K562 (cell line): ENCODE measurements around the gene UFSP2. TPM values are rescaled to one million over a fixed set of nuclear protein-coding genes. Genes with fewer than 3 reads are reported as not detected.

ENCODE experiments used
- ATAC-seq: fragments of 200-7000 bp; cut with Tn5 transposase; 3 replicates; pipeline ENCODE4 v1.9.1; 2020; ENCODE audit warnings: moderate library complexity
- BruUV-seq: library from RNA; stranded (reverse); fragments of 400-500 nt; replicated peaks from 2 replicates; lab custom pipeline; 2021; lab: Mats Ljungman, UMichigan
- CTCF ChIA-PET: fragments of 300-600 bp; formaldehyde crosslinking; extraction: SDS; loops from one replicate; lab custom pipeline; 2021; ENCODE audit warnings: low intra/inter-chr PET ratio; lab: Yijun Ruan, JAX
- POLR2A ChIA-PET: fragments of 300-600, 350-650 bp; sonication (Branson Sonifier 250); formaldehyde crosslinking; extraction: SDS; loops from one replicate; lab custom pipeline; 2021; ENCODE audit warnings: antibody characterized with exemption, inconsistent platforms; lab: Yijun Ruan, JAX
- DNase-seq, 4 experiments: peaks; one replicate each; pipeline versions ENCODE4 v3.0.0 to v3.0.0-alpha.2; 2011 to 2018; ENCODE audit warnings: low spot score in 3 of 4, mixed read lengths in 3 of 4; ENCODE audit errors: extremely low read depth in 1 of 4
- FAIRE-seq: peaks from 2 replicates; lab custom pipeline; 2011; peaks lifted over from hg19 to GRCh38; lab: Jason Lieb, UNC
- H2AFZ ChIP-seq: 2 replicates; pipeline ENCODE4 v1.6.0; 2011; ENCODE audit warnings: low read depth, low read length, control low read depth, inconsistent platforms
- H3K27ac ChIP-seq: fragments of 200-600 bp; 3 replicates; pipeline ENCODE4 v1.8.0; 2011; ENCODE audit warnings: low read depth, mild to moderate bottlenecking, control low read depth, inconsistent platforms, low read length, moderate library complexity, mixed read lengths; ENCODE audit errors: extremely low read depth
- H3K27me3 ChIP-seq, 2 experiments: fragments of 300-600 bp in 1 of 2; 2 replicates in 1 of 2; 3 replicates in 1 of 2; pipeline versions ENCODE4 v1.6.0 to v1.8.0; 2011; ENCODE audit warnings: inconsistent platforms in 2 of 2, low read length in 2 of 2, mild to moderate bottlenecking in 1 of 2, mixed read lengths in 1 of 2, moderate library complexity in 1 of 2; ENCODE audit not compliant: control insufficient read depth in 2 of 2, insufficient read depth in 2 of 2
- H3K36me3 ChIP-seq: fragments of 300-600 bp; 3 replicates; pipeline ENCODE4 v1.8.0; 2011; ENCODE audit warnings: mild to moderate bottlenecking, low read length, inconsistent platforms; ENCODE audit not compliant: control insufficient read depth, insufficient read depth
- H3K4me1 ChIP-seq, 2 experiments: fragments of 200-600 bp in 1 of 2; replicated peaks in 1 of 2; 2 replicates in 1 of 2; 3 replicates in 1 of 2; pipeline versions ENCODE4 v1.5.1 to v1.8.0; 2011; ENCODE audit warnings: inconsistent platforms in 2 of 2, low read length in 2 of 2, mild to moderate bottlenecking in 1 of 2, mixed read lengths in 1 of 2, moderate library complexity in 1 of 2; ENCODE audit not compliant: control insufficient read depth in 2 of 2, insufficient read depth in 2 of 2
- H3K4me2 ChIP-seq: 2 replicates; pipeline ENCODE4 v1.6.1; 2011; ENCODE audit warnings: low read length, control low read depth, inconsistent platforms, mixed read lengths; ENCODE audit not compliant: insufficient read depth
- H3K4me3 ChIP-seq: fragments of 200-600 bp; sonication (generic), shearing (Covaris generic); 2 replicates; pipeline ENCODE4 v1.5.1; 2016; ENCODE audit warnings: control low read depth, inconsistent platforms
- H3K79me2 ChIP-seq: fragments of 200-600 bp; 3 replicates; pipeline ENCODE4 v1.8.0; 2011; ENCODE audit warnings: low read length, inconsistent platforms; ENCODE audit not compliant: control insufficient read depth, insufficient read depth
- H3K9ac ChIP-seq, 2 experiments: 2 replicates each; pipeline versions ENCODE4 v1.6.0 to v1.6.1; 2011; ENCODE audit warnings: low read depth in 2 of 2, low read length in 2 of 2, control low read depth in 1 of 2, inconsistent platforms in 1 of 2, mild to moderate bottlenecking in 1 of 2, mixed read lengths in 1 of 2; ENCODE audit not compliant: insufficient read depth in 1 of 2
- H3K9me1 ChIP-seq: one replicate; pipeline ENCODE4 v1.6.0; 2011; ENCODE audit warnings: inconsistent platforms, mild to moderate bottlenecking, low read length, moderate library complexity; ENCODE audit not compliant: control insufficient read depth, insufficient read depth
- H3K9me3 ChIP-seq: replicated peaks from 2 replicates; pipeline ENCODE4 v1.5.1; 2011; ENCODE audit warnings: low read depth, low read length, inconsistent platforms; ENCODE audit not compliant: control insufficient read depth, insufficient read depth
- H4K20me1 ChIP-seq: replicated peaks from 2 replicates; pipeline ENCODE4 v1.6.1; 2011; ENCODE audit warnings: low read length, inconsistent platforms, mixed read lengths; ENCODE audit not compliant: control insufficient read depth, insufficient read depth
- ASH1L ChIP-seq: fragments of 450-650 bp; IDR thresholded peaks from 2 replicates; pipeline ENCODE4 v1.6.1; 2018; ENCODE audit warnings: borderline replicate concordance, mild to moderate bottlenecking, low read depth; ENCODE audit not compliant: partially characterized antibody
- MECOM ChIP-seq: fragments of 250-450 bp; sonication (Bioruptor Pico); IDR thresholded peaks from 2 replicates; pipeline ENCODE4 v1.8.0; 2022; ENCODE audit warnings: inconsistent platforms
- SOX6 ChIP-seq: fragments of 450-650 bp; IDR thresholded peaks from 2 replicates; pipeline ENCODE4 v1.6.1; 2014; ENCODE audit warnings: mild to moderate bottlenecking
- TCF3 ChIP-seq: sonication (generic); formaldehyde crosslinking; IDR thresholded peaks from 2 replicates; pipeline ENCODE4 v1.4.0; 2020; ENCODE audit warnings: mild to moderate bottlenecking, missing genetic modification reagents
- TFAM ChIP-seq: fragments of 250-450 bp; sonication (Bioruptor Pico); conservative IDR thresholded peaks from 2 replicates; pipeline ENCODE4 v1.5.0; 2021; ENCODE audit warnings: mild to moderate bottlenecking, moderate library complexity
- ZNF274 ChIP-seq: IDR thresholded peaks from 2 replicates; pipeline ENCODE4 v1.6.1; 2011; ENCODE audit warnings: low read depth, mild to moderate bottlenecking, low read length, moderate library complexity, borderline replicate concordance
- ZNF316 ChIP-seq: fragments of 450-650 bp; IDR thresholded peaks from 2 replicates; pipeline ENCODE4 v1.6.1; 2016
- WGBS: fragments of 100-300 bp; shearing (Covaris generic); methylation state at CpG from one replicate; pipeline ENCODE4 v1.1.6; 2016; ENCODE audit warnings: low coverage, mixed read lengths; ENCODE audit not compliant: insufficient coverage; ENCODE audit errors: missing lambda C conversion rate; 5-methylcytosine and 5-hydroxymethylcytosine counted together
- in situ Hi-C: fragments of 300-500 bp; cut with MboI; formaldehyde crosslinking; loops from 4 replicates; pipeline ENCODE4 v1.15.0; 2018; ENCODE audit warnings: inconsistent platforms, mixed read lengths
- intact Hi-C: fragments of 100-400 bp; cut with micrococcal nuclease; formaldehyde crosslinking; loops from 2 replicates; pipeline ENCODE4 v1.14.2; 2022
- polyA plus RNA-seq, 8 experiments: library from polyadenylated mRNA; depleted of rRNA in 4 of 8; stranded (reverse) in 5 of 8; unstranded in 3 of 8; fragments of >200 nt; fragmentation: Nextera tagmentation in 2 of 8; fragmentation: Illumina TruSeq in 1 of 8; extraction: Ambion mirVana in 2 of 8; extraction: Trizol in 1 of 8; gene quantifications; 2 replicates each; pipeline versions ENCODE4 v1.2.1 to v1.2.3, GENCODE V29; 2011 to 2014; ENCODE audit warnings: inconsistent platforms in 1 of 8, missing spikeins in 1 of 8
- total RNA-seq, 7 experiments: library from RNA; depleted of rRNA in 6 of 7; stranded (reverse); fragments of >200 nt in 6 of 7; fragmentation: Illumina TruSeq in 2 of 7; extraction: Trizol in 2 of 7; gene quantifications; 2 replicates each; pipeline versions ENCODE4 v1.2.1 to v1.2.3, GENCODE V29; 2011 to 2021; ENCODE audit warnings: low replicate concordance in 1 of 7
- TF ChIP-seq, protein P1 (sequence below): fragments of 250-450 bp; sonication (Bioruptor Pico); IDR thresholded peaks from 2 replicates; pipeline ENCODE4 v1.4.0; 2020
- TF ChIP-seq, protein P2 (sequence below): sonication (generic); formaldehyde crosslinking; IDR thresholded peaks from 2 replicates; pipeline ENCODE4 v1.8.0; 2022; ENCODE audit warnings: mild to moderate bottlenecking, missing genetic modification reagents

The UFSP2 gene
- total and polyA plus RNA-seq, 9 of the 15 experiments (the other 6 are each of a cell fraction or from before 2014, with no cell fraction given), result 20.1 to 55.8 (median 26.6) TPM

DNA sequence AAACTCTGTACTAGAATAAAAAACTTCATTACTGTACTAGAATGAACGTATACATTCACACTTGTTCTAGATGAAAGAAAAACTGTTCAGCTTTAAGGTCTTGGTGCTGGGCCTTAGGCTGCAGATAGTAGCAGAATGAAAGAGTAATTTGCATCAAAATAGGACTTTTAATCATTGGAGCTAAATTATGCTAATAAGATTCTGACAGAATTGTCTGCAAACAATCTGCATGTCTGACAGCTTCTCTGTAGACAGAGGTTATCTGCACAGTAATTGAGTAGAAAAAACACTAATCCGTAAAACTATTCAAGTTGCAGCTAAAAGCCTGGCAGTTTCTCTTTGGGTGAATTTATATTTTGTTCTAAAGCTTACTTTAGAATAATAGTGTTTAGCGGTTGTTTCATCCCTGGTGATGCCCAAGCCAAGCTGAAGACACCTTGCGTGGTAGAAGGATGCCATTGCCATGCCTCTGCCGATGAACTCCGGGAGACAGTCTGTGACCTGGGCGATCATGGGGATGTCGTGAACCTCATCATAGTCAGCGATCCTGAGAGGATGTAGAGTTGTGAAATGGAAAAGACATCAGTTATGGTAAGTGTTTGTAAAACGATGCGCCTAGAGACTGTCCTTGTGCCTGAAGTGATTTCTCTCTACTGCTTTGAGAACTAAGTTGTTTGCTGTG, 55.4 kb downstream of the UFSP2 start (continued):
- TF ChIP-seq ASH1L, result no peak

DNA sequence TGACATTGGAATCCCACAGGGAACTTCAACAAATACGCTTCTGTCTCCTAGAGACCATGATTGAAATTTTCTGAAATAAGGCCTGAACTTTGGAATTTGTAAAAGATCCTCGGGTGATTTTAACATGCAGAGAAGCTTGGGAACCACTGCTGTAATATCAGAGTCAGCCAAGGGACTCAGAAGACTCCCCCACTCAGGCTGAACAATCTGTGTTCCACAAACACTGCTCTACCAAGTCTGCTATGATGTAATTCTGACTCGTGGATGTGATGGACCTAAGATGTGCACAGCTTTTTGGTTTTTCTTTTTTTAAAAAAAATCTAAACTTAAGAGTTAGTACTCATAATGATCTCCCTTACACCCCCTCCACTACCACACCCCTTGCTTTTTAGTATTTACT, 56.0 kb downstream of the UFSP2 start:
- no peak overlapping the region for H3K4me3 ChIP-seq
- H3K4me1 ChIP-seq, result peaks cover 0 to 10% of the 10 kb centered on the region in 2 experiments; a peak in 3 of 5 replicates
- H3K27me3 ChIP-seq, result no peaks in the 10 kb centered on the region
- DNase-seq (no peak), ATAC-seq (no peak), FAIRE-seq (no peak)
- CTCF ChIA-PET, result no interaction called here
- no peaks in the 10 kb centered on the region for H4K20me1 ChIP-seq
- H3K36me3 ChIP-seq, result peaks cover 4% of the 10 kb centered on the region; the same call in 1 of the 3 replicates
- H3K4me2 ChIP-seq, result no peak overlapping the region
- no peaks in the 10 kb centered on the region for H3K9me3 ChIP-seq
- 51% methylated on average over 3 of the region's 3 CpGs for WGBS
- H3K9ac ChIP-seq, result no peak overlapping the region
- H2AFZ ChIP-seq, result no peak overlapping the region
- H3K27ac ChIP-seq, result no peak overlapping the region
- BruUV-seq, result no TSS peak
- POLR2A ChIA-PET, result interaction anchor here (1.4 kb wide), 1 partner anchor 12 kb away, joined by 4 read pairs; no protein-coding TSS in a partner anchor
- H3K9me1 ChIP-seq, result no peaks in the 10 kb centered on the region
- TF ChIP-seq TCF3 (CRISPR knock-in tag) (no peak), TFAM (CRISPR knock-in tag) (no peak), SOX6 (no peak), MECOM (CRISPR knock-in tag) (no peak), ZNF274 (no peak), ZNF316 (no peak)
- TF ChIP-seq, protein P1, sequence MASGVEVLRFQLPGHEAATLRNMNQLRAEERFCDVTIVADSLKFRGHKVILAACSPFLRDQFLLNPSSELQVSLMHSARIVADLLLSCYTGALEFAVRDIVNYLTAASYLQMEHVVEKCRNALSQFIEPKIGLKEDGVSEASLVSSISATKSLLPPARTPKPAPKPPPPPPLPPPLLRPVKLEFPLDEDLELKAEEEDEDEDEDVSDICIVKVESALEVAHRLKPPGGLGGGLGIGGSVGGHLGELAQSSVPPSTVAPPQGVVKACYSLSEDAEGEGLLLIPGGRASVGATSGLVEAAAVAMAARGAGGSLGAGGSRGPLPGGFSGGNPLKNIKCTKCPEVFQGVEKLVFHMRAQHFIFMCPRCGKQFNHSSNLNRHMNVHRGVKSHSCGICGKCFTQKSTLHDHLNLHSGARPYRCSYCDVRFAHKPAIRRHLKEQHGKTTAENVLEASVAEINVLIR, result no peak
- TF ChIP-seq, protein P2, sequence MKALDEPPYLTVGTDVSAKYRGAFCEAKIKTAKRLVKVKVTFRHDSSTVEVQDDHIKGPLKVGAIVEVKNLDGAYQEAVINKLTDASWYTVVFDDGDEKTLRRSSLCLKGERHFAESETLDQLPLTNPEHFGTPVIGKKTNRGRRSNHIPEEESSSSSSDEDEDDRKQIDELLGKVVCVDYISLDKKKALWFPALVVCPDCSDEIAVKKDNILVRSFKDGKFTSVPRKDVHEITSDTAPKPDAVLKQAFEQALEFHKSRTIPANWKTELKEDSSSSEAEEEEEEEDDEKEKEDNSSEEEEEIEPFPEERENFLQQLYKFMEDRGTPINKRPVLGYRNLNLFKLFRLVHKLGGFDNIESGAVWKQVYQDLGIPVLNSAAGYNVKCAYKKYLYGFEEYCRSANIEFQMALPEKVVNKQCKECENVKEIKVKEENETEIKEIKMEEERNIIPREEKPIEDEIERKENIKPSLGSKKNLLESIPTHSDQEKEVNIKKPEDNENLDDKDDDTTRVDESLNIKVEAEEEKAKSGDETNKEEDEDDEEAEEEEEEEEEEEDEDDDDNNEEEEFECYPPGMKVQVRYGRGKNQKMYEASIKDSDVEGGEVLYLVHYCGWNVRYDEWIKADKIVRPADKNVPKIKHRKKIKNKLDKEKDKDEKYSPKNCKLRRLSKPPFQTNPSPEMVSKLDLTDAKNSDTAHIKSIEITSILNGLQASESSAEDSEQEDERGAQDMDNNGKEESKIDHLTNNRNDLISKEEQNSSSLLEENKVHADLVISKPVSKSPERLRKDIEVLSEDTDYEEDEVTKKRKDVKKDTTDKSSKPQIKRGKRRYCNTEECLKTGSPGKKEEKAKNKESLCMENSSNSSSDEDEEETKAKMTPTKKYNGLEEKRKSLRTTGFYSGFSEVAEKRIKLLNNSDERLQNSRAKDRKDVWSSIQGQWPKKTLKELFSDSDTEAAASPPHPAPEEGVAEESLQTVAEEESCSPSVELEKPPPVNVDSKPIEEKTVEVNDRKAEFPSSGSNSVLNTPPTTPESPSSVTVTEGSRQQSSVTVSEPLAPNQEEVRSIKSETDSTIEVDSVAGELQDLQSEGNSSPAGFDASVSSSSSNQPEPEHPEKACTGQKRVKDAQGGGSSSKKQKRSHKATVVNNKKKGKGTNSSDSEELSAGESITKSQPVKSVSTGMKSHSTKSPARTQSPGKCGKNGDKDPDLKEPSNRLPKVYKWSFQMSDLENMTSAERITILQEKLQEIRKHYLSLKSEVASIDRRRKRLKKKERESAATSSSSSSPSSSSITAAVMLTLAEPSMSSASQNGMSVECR (CRISPR knock-in tag), result no peak
- TF ChIP-seq, all 486 proteins: peak for 0
- H3K79me2 ChIP-seq, result no peaks in the 10 kb centered on the region
- in situ Hi-C loops, result no loop called here
- intact Hi-C loops, result no loop called here
